Measurements from ENCODE around the gene EVX2. TPM values are rescaled to one million over a fixed set of nuclear protein-coding genes. Genes with fewer than 3 reads are reported as not detected.

EVX2 gene
- total RNA-seq, 2 experiments from 2014 or later = not detected

DNA sequence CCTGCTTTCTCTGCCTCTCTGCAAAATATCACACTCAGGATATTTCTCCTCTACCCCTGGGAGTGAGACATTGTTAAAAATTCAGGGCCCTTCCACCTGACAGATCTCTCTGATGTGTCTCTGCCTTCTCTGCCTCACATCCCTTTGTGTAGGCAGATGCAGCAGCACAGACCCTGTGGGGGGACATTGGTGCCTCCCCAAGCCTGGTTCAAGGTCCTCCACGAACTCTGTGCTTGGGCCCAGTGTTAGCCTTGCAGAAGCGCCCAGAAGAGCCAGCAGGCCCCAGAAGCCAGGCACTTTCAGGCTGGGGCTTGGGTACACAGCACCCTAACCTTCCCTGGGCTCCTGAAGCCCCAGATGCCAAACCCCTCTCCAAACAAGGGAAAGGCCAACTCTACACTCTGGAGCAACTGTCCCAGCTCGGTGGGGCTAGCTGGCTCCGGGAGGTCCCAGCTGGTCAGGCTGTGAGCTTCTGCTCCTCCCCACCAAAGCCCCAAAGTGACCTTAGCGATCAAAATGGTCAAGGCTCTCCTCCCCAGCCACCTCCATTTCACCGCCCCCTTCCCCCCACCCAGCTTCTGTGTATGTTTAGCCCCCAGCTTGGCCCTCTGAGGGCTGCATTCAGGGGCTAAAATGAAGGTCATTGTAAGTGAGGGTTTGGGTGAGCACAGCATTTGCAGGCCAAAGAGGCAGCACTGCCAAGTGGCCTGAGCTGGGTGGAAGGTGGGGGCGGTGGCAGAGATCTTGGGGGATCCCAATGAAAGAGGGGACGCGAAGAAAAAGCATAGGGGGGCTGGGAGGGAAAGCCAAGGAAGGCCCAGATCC is 41.4 kb upstream of the EVX2 start:
- Histone ChIP-seq H3K4me1 (ENCODE audit: insufficient read depth, low read length) (peaks cover 41% of the 10 kb centered on the region), H3K27ac (ENCODE audit: low read depth in 1 of 2, low read length in 2 of 2) (no peak overlapping the region), H3K9me3 (ENCODE audit: control insufficient read depth in 1 of 2, insufficient read depth in 1 of 2, low read length in 2 of 2) (peaks cover 0 to 53% of the 10 kb centered on the region in 2 experiments), H3K27me3 (ENCODE audit: control insufficient read depth in 1 of 2, insufficient read depth in 2 of 2, low read length in 2 of 2) (peaks cover 82 to 93% of the 10 kb centered on the region in 2 experiments), H3K4me3 (ENCODE audit: low read length) (no peak overlapping the region), H3K36me3 (ENCODE audit: insufficient read depth, low read length) (no peaks in the 10 kb centered on the region)
- ChIA-PET POLR2A (no interaction called here), CTCF (interaction anchor here (1.6 to 4.4 kb wide), 3 partner anchors 319 to 1024 kb away, joined by 3 to 42 read pairs (median 32); no protein-coding TSS in a partner anchor)
- H3K4me1 Mint-ChIP-seq (ENCODE audit: low read depth) = peaks cover 30% of the 10 kb centered on the region
- H3K36me3 Mint-ChIP-seq (ENCODE audit: low read depth) = no peaks in the 10 kb centered on the region
- H3K9me3 Mint-ChIP-seq = no peaks in the 10 kb centered on the region
- H3K27me3 Mint-ChIP-seq = peaks cover 87% of the 10 kb centered on the region
- ATAC-seq (ENCODE audit: poor library complexity) (no peak), DNase-seq (no peak)
- no peak overlapping the region for H3K27ac Mint-ChIP-seq
- peak overlapping the region; percentile 55 for H3K4me3 Mint-ChIP-seq
- intact Hi-C loops (cut with DNase I, micrococcal nuclease) = loop anchor here (5.0 to 10.0 kb wide), 3 partner anchors 50 to 687 kb away; no protein-coding TSS in a partner anchor
- TF ChIP-seq, protein P1, sequence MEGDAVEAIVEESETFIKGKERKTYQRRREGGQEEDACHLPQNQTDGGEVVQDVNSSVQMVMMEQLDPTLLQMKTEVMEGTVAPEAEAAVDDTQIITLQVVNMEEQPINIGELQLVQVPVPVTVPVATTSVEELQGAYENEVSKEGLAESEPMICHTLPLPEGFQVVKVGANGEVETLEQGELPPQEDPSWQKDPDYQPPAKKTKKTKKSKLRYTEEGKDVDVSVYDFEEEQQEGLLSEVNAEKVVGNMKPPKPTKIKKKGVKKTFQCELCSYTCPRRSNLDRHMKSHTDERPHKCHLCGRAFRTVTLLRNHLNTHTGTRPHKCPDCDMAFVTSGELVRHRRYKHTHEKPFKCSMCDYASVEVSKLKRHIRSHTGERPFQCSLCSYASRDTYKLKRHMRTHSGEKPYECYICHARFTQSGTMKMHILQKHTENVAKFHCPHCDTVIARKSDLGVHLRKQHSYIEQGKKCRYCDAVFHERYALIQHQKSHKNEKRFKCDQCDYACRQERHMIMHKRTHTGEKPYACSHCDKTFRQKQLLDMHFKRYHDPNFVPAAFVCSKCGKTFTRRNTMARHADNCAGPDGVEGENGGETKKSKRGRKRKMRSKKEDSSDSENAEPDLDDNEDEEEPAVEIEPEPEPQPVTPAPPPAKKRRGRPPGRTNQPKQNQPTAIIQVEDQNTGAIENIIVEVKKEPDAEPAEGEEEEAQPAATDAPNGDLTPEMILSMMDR (IDR thresholded peaks at IDR 0.05) = no peak

DNA sequence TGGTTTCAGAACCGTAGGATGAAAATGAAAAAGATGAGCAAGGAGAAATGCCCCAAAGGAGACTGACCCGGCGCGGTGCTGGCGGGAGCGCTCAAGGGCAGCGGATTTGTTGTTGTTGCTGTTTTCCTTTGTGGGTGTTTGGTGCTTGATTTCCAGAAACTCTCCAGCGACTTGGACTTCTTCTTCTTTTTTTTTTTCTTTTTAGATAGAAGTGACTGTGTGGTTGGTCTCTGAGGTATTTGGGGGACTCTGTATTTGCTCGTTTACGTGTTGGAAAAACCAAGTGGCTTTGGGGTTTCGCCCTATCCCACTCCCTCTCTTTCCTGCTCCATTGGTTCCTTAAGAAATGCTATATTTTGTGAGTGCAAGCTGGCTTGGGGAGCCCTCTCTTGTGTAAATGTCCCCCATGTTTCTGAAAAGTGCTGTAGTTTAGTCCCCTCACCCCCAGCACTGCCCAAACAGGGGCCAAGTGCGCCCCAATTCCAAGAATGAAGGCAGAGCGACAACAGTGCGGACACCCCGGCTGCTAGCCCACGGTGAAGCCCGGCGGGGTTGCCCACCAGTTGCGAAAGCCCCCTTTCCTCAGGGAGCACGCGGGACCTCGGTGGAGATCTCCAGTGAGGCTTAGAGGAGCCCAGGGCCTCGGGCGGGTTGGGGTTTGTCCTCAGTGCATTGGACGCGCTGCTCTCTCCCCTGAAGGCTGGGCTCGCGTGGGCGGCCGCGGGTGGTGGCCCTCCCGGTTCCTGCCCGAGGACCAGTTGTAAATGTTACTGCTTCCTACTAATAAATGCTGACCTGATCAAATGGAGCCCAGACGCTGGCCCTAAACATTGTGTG is 40.6 kb upstream of the EVX2 start:
- POLR2A ChIA-PET = no interaction called here
- H3K27ac ChIP-seq (ENCODE audit: low read depth in 1 of 2, low read length in 2 of 2) = no peak overlapping the region
- ATAC-seq (ENCODE audit: poor library complexity) (no peak), DNase-seq (no peak)
- Mint-ChIP-seq H3K36me3 (ENCODE audit: low read depth) (no peaks in the 10 kb centered on the region), H3K4me1 (ENCODE audit: low read depth) (peaks cover 30% of the 10 kb centered on the region), H3K9me3 (no peaks in the 10 kb centered on the region), H3K27me3 (peaks cover 94% of the 10 kb centered on the region), H3K27ac (no peak overlapping the region), H3K4me3 (peak overlapping the region; percentile 57)
- peaks cover 0 to 50% of the 10 kb centered on the region in 2 experiments for H3K9me3 ChIP-seq (ENCODE audit: control insufficient read depth in 1 of 2, insufficient read depth in 1 of 2, low read length in 2 of 2)
- no peaks in the 10 kb centered on the region for H3K36me3 ChIP-seq (ENCODE audit: insufficient read depth, low read length)
- TF ChIP-seq, protein P1 (IDR thresholded peaks at IDR 0.05) = no peak
- H3K4me3 ChIP-seq (ENCODE audit: low read length) = no peak overlapping the region
- CTCF ChIA-PET = interaction anchor here (4.4 kb wide), 1 partner anchor 1025 kb away, joined by 32 read pairs; no protein-coding TSS in a partner anchor
- H3K4me1 ChIP-seq (ENCODE audit: insufficient read depth, low read length) = peaks cover 37% of the 10 kb centered on the region
- intact Hi-C loops (cut with DNase I, micrococcal nuclease) = loop anchor here in 1 of 2 experiments (10.0 kb wide), 1 partner anchor 50 kb away; no protein-coding TSS in a partner anchor
- peaks cover 90 to 98% of the 10 kb centered on the region in 2 experiments for H3K27me3 ChIP-seq (ENCODE audit: control insufficient read depth in 1 of 2, insufficient read depth in 2 of 2, low read length in 2 of 2)

DNA sequence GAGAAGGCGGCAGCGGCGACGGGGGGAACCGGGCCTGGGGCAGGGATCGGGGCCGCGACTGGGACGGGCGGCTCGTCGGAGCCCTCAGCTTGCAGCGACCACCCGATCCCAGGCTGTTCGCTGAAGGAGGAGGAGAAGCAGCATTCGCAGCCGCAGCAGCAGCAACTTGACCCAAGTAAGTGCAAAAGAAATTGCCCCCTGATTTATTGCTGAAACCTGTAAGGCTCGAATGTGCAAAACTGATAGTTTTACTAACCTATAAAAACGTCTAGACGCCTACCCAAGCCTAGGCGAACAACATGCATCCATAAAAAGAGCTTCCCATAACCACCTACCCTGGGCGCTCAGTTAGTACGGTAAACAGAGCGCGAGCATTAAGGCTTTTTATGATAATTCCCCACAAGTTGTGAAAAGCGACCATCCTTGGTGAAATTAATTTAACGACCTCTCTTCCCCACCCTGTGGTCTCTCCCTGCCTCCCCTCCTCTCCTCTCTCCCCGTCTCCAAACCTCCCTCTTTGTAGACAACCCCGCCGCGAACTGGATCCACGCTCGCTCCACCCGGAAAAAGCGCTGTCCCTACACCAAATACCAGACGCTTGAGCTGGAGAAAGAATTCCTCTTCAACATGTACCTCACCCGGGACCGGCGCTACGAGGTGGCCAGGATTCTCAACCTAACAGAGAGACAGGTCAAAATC is 39.8 kb upstream of the EVX2 start:
- Mint-ChIP-seq H3K4me3 (peak overlapping the region; percentile 57), H3K27me3 (peaks cover 94% of the 10 kb centered on the region), H3K36me3 (ENCODE audit: low read depth) (no peaks in the 10 kb centered on the region), H3K4me1 (ENCODE audit: low read depth) (peaks cover 28% of the 10 kb centered on the region), H3K27ac (no peak overlapping the region), H3K9me3 (no peaks in the 10 kb centered on the region)
- ChIA-PET CTCF (no interaction called here), POLR2A (no interaction called here)
- TF ChIP-seq, protein P1 (IDR thresholded peaks at IDR 0.05) = no peak
- intact Hi-C loops (cut with DNase I, micrococcal nuclease) = loop anchor here in 1 of 2 experiments (10.0 kb wide), 1 partner anchor 51 kb away; no protein-coding TSS in a partner anchor
- no peak overlapping the region for H3K27ac ChIP-seq (ENCODE audit: low read depth in 1 of 2, low read length in 2 of 2)
- no peak overlapping the region for H3K4me3 ChIP-seq (ENCODE audit: low read length)
- DNase-seq (no peak), ATAC-seq (ENCODE audit: poor library complexity) (no peak)
- peaks cover 0 to 48% of the 10 kb centered on the region in 2 experiments for H3K9me3 ChIP-seq (ENCODE audit: control insufficient read depth in 1 of 2, insufficient read depth in 1 of 2, low read length in 2 of 2)
- peaks cover 32% of the 10 kb centered on the region for H3K4me1 ChIP-seq (ENCODE audit: insufficient read depth, low read length)
- H3K27me3 ChIP-seq (ENCODE audit: control insufficient read depth in 1 of 2, insufficient read depth in 2 of 2, low read length in 2 of 2) = peaks cover 88 to 97% of the 10 kb centered on the region in 2 experiments
- no peaks in the 10 kb centered on the region for H3K36me3 ChIP-seq (ENCODE audit: insufficient read depth, low read length)
